Measurements from ENCODE around the gene ASPSCR1. TPM values are rescaled to one million over a fixed set of nuclear protein-coding genes. Genes with fewer than 3 reads are reported as not detected.

Gene ASPSCR1
- total and polyA plus RNA-seq, 2 of the 13 experiments (the other 11 are each of a cell fraction or from before 2014, with no cell fraction given), result 274 to 314 TPM

DNA sequence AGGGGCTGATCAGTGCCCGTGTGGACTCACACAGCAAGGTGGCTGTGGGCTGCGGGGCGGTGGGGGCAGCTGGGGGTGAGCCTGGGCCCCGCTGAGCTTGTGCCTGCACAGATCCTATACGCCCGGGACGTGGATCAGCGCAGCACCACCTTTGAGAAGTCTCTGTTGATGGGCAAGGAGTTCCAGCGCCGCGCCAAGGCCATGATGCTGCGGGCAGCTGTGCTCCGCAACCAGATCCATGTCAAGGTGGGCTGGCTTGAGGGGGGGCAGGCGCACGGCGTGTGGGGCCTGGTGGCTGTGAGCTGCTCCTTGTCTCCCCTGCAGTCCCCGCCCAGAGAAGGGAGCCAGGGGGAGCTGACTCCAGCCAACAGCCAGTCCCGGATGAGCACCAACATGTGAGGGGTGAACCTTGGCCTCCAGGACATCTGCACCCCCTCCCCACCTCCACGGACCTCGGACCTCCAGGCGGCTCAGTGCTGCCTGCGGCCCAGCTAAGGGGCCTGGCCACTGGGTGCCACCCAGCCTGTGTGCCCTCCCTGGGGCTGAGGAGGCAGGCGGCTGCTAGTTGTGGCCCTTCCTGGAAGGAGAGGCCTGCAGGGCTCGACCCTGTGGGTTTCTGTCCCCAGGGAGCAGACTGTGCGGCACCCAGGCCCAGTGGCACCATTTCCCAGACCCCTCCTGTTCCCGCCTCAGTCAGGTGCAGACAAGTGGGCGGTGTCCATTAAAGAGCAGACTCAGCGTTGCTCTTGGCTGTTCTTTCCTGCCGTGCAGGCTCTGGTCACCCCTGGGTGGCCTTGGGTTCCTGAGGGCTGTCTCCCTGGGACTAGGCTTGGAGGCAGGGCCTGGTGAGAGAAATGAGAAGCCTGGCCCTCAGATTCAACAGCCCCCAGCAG is 79.5 kb downstream of the ASPSCR1 start (continued):
- no peak for TF ChIP-seq ZKSCAN1 (IDR thresholded peaks at IDR 0.05; ENCODE audit: low read length)
- TF ChIP-seq ZBTB21 (CRISPR knock-in tag; IDR thresholded peaks at IDR 0.05), result no peak
- TF ChIP-seq ZFP41 (CRISPR knock-in tag; IDR thresholded peaks at IDR 0.05; ENCODE audit: borderline replicate concordance), result 0 out of 2 replicates have a peak, but pooled peaks have one; percentile 4
- TF ChIP-seq, protein P1, sequence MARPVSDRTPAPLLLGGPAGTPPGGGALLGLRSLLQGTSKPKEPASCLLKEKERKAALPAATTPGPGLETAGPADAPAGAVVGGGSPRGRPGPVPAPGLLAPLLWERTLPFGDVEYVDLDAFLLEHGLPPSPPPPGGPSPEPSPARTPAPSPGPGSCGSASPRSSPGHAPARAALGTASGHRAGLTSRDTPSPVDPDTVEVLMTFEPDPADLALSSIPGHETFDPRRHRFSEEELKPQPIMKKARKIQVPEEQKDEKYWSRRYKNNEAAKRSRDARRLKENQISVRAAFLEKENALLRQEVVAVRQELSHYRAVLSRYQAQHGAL (CRISPR knock-in tag; IDR thresholded peaks at IDR 0.05; ENCODE audit: not compliant biosample characterization), result no peak
- TF ChIP-seq, protein P2, sequence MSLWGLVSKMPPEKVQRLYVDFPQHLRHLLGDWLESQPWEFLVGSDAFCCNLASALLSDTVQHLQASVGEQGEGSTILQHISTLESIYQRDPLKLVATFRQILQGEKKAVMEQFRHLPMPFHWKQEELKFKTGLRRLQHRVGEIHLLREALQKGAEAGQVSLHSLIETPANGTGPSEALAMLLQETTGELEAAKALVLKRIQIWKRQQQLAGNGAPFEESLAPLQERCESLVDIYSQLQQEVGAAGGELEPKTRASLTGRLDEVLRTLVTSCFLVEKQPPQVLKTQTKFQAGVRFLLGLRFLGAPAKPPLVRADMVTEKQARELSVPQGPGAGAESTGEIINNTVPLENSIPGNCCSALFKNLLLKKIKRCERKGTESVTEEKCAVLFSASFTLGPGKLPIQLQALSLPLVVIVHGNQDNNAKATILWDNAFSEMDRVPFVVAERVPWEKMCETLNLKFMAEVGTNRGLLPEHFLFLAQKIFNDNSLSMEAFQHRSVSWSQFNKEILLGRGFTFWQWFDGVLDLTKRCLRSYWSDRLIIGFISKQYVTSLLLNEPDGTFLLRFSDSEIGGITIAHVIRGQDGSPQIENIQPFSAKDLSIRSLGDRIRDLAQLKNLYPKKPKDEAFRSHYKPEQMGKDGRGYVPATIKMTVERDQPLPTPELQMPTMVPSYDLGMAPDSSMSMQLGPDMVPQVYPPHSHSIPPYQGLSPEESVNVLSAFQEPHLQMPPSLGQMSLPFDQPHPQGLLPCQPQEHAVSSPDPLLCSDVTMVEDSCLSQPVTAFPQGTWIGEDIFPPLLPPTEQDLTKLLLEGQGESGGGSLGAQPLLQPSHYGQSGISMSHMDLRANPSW (CRISPR knock-in tag; IDR thresholded peaks at IDR 0.05; ENCODE audit: borderline replicate concordance), result no peak
- TF ChIP-seq, protein P3, sequence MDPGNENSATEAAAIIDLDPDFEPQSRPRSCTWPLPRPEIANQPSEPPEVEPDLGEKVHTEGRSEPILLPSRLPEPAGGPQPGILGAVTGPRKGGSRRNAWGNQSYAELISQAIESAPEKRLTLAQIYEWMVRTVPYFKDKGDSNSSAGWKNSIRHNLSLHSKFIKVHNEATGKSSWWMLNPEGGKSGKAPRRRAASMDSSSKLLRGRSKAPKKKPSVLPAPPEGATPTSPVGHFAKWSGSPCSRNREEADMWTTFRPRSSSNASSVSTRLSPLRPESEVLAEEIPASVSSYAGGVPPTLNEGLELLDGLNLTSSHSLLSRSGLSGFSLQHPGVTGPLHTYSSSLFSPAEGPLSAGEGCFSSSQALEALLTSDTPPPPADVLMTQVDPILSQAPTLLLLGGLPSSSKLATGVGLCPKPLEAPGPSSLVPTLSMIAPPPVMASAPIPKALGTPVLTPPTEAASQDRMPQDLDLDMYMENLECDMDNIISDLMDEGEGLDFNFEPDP (CRISPR knock-in tag; conservative IDR thresholded peaks at IDR 0.05), result no peak
- TF ChIP-seq ZMYM2 (CRISPR knock-in tag; IDR thresholded peaks at IDR 0.05), result no peak
- TF ChIP-seq ZBTB42 (CRISPR knock-in tag; IDR thresholded peaks at IDR 0.05), result no peak
- TF ChIP-seq ZNF264 (CRISPR knock-in tag; IDR thresholded peaks at IDR 0.05), result no peak
- TF ChIP-seq ZNF138 (CRISPR knock-in tag; IDR thresholded peaks at IDR 0.05; ENCODE audit: low read depth), result no peak
- peak; percentile 68 for TF ChIP-seq SP4 (CRISPR knock-in tag; IDR thresholded peaks at IDR 0.05)
- TF ChIP-seq IRF2 (CRISPR knock-in tag; IDR thresholded peaks at IDR 0.05), result 0 out of 2 replicates have a peak, but pooled peaks have one; percentile 41
- TF ChIP-seq HCFC1 (IDR thresholded peaks at IDR 0.05; ENCODE audit: low read depth, low read length), result no peak
- 0 out of 2 replicates have a peak, but pooled peaks have one; percentile 7 for TF ChIP-seq KLF15 (CRISPR knock-in tag; IDR thresholded peaks at IDR 0.05; ENCODE audit: borderline replicate concordance)
- peak; percentile 69; the same call in 1 of the 2 replicates for TF ChIP-seq REPIN1 (CRISPR knock-in tag; IDR thresholded peaks at IDR 0.05; ENCODE audit: borderline replicate concordance, low read depth)
- TF ChIP-seq, protein P4, sequence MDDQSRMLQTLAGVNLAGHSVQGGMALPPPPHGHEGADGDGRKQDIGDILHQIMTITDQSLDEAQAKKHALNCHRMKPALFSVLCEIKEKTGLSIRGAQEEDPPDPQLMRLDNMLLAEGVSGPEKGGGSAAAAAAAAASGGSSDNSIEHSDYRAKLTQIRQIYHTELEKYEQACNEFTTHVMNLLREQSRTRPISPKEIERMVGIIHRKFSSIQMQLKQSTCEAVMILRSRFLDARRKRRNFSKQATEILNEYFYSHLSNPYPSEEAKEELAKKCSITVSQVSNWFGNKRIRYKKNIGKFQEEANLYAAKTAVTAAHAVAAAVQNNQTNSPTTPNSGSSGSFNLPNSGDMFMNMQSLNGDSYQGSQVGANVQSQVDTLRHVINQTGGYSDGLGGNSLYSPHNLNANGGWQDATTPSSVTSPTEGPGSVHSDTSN (CRISPR knock-in tag; IDR thresholded peaks at IDR 0.05; ENCODE audit: borderline replicate concordance), result no peak
